Brain microvascular endothelial cell (primary cell): ENCODE results near the gene VWA3A.
A peak's percentile ranks its signal among the peaks of the same experiment; 100 is the strongest.

Source experiments
- DNase-seq: peaks from one replicate; pipeline ENCODE4 v3.0.0-alpha.2; 2020
- H3K27ac ChIP-seq: fragments of 250-450 bp; sonication (Bioruptor Pico); 2 replicates; pipeline ENCODE4 v1.5.1; 2020; ENCODE audit warnings: mild to moderate bottlenecking, moderate library complexity
- H3K27me3 ChIP-seq: fragments of 250-450 bp; sonication (Bioruptor Pico); replicated peaks from 2 replicates; pipeline ENCODE4 v1.5.1; 2020; ENCODE audit warnings: mild to moderate bottlenecking
- H3K36me3 ChIP-seq: fragments of 250-450 bp; sonication (Bioruptor Pico); replicated peaks from 2 replicates; pipeline ENCODE4 v1.5.1; 2020; ENCODE audit warnings: mild to moderate bottlenecking
- H3K4me3 ChIP-seq: 2 replicates; pipeline ENCODE4 v1.5.1; 2011; ENCODE audit warnings: low read depth, mild to moderate bottlenecking, control low read depth, low read length, moderate library complexity
- CTCF ChIP-seq: IDR thresholded peaks from 2 replicates; pipeline ENCODE4 v1.5.1; 2011; ENCODE audit warnings: low read depth, mild to moderate bottlenecking, moderate library complexity, low read length, control low read depth, inconsistent platforms; ENCODE audit errors: missing control alignments
- in situ Hi-C: cut with HindIII; loops from 2 replicates; pipeline ENCODE4 v1.10.0; 2017; ENCODE audit warnings: low sequenced_read_pairs, low pct_ligation_motif_present

The VWA3A gene

GRCh38 chr16:22093331-22093730 lies 990 bp downstream of the VWA3A start:
- in situ Hi-C loops = loop anchor here (25.0 kb wide), 1 partner anchor 106 kb away; no protein-coding TSS in a partner anchor
- DNase-seq = no peak
- TF ChIP-seq CTCF = no peak
- H3K27me3 ChIP-seq = no peaks in the 10 kb centered on the region
- no peaks in the 10 kb centered on the region for H3K36me3 ChIP-seq
- no peak overlapping the region for H3K4me3 ChIP-seq
- H3K27ac ChIP-seq = no peak overlapping the region

- Histone ChIP-seq H3K4me3 (no peak overlapping the region), H3K36me3 (no peaks in the 10 kb centered on the region), H3K27ac (no peak overlapping the region), H3K27me3 (no peaks in the 10 kb centered on the region)
- TF ChIP-seq CTCF = no peak
- no peak for DNase-seq
- in situ Hi-C loops = loop anchor here (25.0 kb wide), 1 partner anchor 107 kb away; no protein-coding TSS in a partner anchor
Observed at GRCh38 chr16:22093996-22094395, 1.7 kb downstream of the VWA3A start.

GRCh38 chr16:22098405-22099255 lies 6.3 kb downstream of the VWA3A start:
- H3K27me3 ChIP-seq = no peaks in the 10 kb centered on the region
- peak; percentile 31 for DNase-seq
- H3K36me3 ChIP-seq = no peaks in the 10 kb centered on the region
- no peak overlapping the region for H3K4me3 ChIP-seq
- in situ Hi-C loops = loop anchor here (25.0 kb wide), 1 partner anchor 111 kb away; no protein-coding TSS in a partner anchor
- TF ChIP-seq CTCF = peak; percentile 77
- H3K27ac ChIP-seq = no peak overlapping the region

GRCh38 chr16:22099256-22099975 lies 7.1 kb downstream of the VWA3A start:
- DNase-seq = no peak

GRCh38 chr16:22103441-22103840 lies 11.1 kb downstream of the VWA3A start:
- TF ChIP-seq CTCF = no peak
- Histone ChIP-seq H3K27me3 (peaks cover 4% of the 10 kb centered on the region), H3K27ac (no peak overlapping the region), H3K36me3 (no peaks in the 10 kb centered on the region), H3K4me3 (no peak overlapping the region)
- no peak for DNase-seq
- in situ Hi-C loops = no loop called here

More at GRCh38 chr16:22099256-22099975, 7.1 kb downstream of the VWA3A start:
- Histone ChIP-seq H3K4me3 (no peak overlapping the region), H3K27me3 (no peaks in the 10 kb centered on the region), H3K27ac (no peak overlapping the region), H3K36me3 (no peaks in the 10 kb centered on the region)
- in situ Hi-C loops = loop anchor here (25.0 kb wide), 1 partner anchor 112 kb away; no protein-coding TSS in a partner anchor
- no peak for TF ChIP-seq CTCF
